GM21825 (cell line): ENCODE measurements around the gene ADGRA3.

Experiments
- ATAC-seq: cut with Tn5 transposase; IDR thresholded peaks from one replicate; pipeline ENCODE4 v1.9.1; 2021; ENCODE audit warnings: mild to moderate bottlenecking, moderate library complexity; ENCODE audit not compliant: unreplicated experiment

Gene ADGRA3, protein sequence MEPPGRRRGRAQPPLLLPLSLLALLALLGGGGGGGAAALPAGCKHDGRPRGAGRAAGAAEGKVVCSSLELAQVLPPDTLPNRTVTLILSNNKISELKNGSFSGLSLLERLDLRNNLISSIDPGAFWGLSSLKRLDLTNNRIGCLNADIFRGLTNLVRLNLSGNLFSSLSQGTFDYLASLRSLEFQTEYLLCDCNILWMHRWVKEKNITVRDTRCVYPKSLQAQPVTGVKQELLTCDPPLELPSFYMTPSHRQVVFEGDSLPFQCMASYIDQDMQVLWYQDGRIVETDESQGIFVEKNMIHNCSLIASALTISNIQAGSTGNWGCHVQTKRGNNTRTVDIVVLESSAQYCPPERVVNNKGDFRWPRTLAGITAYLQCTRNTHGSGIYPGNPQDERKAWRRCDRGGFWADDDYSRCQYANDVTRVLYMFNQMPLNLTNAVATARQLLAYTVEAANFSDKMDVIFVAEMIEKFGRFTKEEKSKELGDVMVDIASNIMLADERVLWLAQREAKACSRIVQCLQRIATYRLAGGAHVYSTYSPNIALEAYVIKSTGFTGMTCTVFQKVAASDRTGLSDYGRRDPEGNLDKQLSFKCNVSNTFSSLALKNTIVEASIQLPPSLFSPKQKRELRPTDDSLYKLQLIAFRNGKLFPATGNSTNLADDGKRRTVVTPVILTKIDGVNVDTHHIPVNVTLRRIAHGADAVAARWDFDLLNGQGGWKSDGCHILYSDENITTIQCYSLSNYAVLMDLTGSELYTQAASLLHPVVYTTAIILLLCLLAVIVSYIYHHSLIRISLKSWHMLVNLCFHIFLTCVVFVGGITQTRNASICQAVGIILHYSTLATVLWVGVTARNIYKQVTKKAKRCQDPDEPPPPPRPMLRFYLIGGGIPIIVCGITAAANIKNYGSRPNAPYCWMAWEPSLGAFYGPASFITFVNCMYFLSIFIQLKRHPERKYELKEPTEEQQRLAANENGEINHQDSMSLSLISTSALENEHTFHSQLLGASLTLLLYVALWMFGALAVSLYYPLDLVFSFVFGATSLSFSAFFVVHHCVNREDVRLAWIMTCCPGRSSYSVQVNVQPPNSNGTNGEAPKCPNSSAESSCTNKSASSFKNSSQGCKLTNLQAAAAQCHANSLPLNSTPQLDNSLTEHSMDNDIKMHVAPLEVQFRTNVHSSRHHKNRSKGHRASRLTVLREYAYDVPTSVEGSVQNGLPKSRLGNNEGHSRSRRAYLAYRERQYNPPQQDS (N-terminal part only)

DNA sequence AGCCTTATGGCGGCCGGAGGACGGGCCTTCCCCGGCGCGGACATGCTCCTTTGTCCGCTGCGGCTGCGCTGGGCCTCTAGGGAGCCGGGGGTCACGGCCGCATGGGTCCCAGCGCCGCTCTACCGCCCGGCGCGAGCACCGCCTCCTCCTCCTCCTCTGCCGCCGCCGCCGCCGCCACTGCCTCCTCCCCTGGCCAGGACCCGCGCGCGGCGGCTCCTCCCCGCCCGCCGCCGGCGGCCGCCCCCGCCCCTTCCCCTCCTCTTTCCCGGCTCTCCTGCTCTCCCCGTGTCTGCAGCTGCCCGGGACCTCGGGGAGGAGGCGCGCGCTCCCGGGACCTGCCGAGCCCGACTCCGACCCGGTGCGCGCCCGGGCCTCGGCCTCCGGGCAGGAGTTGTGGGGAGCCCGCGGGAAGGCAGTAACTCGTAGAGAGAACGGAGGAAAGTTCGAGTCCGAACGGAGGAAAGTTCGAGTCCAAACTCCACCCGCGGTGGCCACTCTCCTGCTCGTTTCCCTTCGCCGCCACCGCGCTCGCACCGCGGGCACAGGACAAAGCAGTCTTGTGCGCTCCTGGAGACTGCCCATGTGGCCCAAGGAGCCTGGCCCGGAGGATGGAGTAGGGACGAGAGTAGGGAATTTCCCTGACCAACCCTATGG lies at the start of gene ADGRA3:
TSS of gene ADGRA3 (minus strand) at position 179 of the 654 bp plus-strand sequence. CDS start 282 bp downstream, outside the sequence.
- ATAC-seq, result peak; percentile 49

GRCh38 chr4:22556495-22556894 lies 40.6 kb upstream of the ADGRA3 start:
- ATAC-seq, result no peak

DNA sequence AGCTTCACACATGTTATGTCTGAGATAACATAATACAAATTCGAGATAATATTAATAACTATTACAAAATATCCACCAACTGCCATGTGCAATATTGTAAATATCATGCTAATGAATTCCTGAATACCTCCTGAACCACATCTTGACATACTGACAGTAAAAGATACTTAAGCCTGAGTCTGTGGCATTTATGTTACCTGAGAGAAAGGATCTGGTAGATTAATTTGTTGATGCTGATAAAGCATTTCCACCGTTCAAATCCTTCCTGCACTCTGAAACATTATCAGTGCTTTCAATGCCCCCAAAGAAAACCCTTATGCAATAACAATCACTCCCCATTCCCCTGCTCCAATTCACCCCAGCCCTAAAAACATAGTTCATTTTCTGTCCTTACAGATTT lies 38.8 kb upstream of the ADGRA3 start:
- ATAC-seq, result no peak

DNA sequence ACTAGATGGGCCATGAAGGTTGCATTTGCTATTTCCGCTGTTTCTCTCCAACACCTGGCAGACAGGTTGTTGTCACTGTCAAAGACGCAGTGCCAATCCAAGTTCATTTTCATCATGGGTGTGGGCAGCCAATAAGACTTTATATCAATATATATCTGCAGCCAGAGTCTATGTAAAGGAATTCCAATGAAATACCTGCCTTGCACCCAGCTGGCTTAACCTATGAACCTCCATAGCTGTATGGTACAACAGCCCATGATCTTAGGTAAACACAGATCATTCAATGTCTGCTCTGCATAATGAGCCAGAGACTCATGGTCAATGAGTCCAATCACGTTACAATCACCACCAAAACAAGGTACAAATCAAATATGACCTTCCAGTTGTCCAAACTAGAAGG lies 37.7 kb upstream of the ADGRA3 start:
- ATAC-seq, result no peak

DNA sequence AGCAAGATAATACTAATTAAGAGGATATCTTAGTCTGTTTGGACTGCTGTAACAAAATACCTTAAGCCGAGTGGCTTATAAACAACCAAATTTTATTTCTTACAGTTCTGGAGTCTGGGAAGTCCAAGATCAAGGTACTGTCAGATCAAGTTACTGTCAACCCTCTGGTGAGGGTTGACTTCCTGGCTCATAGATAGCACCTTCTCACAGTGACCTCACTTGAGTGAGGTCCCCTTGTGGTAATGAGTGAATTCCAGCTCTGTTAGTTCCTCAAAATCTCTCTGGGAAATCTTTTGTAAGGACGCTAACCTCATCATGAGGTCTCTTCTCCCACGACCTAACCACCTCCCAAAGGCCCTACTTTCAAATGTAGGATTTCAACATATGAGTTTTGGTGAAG lies 36.9 kb upstream of the ADGRA3 start:
- no peak for ATAC-seq

DNA sequence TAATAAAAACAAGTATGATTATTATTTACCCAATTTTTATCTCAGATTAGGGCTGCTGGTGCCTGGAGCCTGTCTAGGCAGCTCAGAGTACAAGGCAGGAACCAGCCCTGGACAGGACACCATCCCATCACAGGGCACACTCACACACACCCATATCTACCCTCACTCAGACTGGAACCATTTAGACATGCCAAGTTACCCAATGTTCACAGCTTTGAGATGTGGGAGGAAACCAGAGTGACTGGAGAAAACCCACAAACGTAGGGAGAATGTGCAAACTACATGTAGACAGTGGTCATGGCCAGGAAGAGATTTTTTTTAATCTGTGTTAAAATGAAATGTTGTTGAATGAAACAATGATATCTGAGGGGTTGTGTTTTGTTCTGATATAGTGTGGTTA lies 35.7 kb upstream of the ADGRA3 start:
- no peak for ATAC-seq

GRCh38 chr4:22546299-22546698 lies 30.4 kb upstream of the ADGRA3 start:
- no peak for ATAC-seq

GRCh38 chr4:22539251-22539650 lies 23.4 kb upstream of the ADGRA3 start:
- no peak for ATAC-seq

DNA sequence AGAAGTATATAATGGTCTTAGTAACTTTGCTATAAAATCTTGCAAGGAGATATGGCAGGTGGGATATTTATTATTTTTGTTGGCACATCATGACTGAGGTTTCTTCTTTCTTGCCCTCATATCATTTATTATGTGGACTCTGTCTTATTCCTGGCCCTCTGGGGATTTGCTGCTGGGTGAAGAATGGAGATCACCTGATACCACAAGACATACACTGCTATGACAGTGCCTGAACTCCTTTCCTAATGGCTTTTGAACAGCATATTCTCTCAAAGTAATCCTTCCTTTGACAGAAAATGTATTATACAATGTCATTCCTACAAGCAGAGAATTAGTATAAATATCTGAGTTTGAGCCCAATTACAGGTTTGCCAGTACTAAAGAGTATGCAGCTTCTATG lies 22.0 kb upstream of the ADGRA3 start:
- no peak for ATAC-seq

DNA sequence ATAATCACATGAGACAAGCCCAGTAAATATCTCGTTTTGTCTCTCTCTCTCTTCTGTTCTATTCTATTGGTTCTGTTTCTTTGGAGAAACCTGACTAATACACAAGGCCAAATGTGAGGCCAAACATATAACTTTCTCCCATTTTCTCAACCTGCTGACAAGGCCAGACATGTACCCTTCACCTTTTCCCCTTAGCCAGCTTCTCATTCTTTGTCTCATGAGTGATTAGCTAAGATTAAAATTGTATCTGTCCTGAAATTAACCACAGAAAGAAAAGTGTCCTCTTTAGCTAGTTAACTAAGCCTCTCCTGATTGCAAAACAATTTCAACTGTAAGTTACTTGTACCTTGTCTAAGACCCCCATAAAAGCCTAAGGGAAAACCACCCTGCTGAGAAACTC lies 18.5 kb upstream of the ADGRA3 start:
- no peak for ATAC-seq

DNA sequence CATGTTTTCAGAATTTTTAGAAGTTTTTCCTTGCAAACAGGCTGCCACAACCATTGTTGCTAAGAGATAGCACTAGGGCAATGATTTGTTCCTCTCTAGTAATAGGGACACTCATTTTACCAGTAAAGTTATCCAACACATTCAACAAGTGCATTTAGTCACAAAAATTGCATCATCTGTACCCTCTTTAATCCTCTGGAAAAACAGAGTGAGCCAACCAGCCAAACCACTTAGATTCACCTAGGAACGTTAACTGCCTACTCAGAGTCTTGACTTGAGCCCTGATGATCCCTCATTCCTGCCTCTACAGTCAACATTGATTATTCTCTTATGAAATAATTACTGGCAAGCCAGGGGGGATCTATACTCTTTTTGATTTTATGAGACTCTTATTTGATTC lies 17.0 kb upstream of the ADGRA3 start:
- ATAC-seq, result no peak

DNA sequence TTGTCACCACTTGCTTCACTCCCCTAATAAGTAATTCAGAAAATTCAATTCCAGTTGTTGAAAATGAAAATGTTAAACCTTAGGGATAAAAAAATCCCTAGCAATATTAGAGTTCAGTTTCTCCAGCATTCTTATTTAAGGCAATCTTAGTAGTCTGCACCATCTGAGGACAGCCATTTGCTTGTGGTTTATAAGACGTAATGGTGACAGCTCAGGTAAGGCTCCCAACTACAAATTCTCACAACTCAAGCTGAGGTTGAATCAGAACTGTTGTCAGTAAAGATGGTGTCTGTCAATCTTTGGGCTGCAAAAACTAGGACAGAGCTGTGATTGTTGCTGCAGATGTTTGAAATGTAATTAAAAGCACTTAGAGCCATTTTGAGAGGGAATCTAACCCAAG lies 16.3 kb upstream of the ADGRA3 start:
- ATAC-seq, result no peak

- ATAC-seq, result no peak
These were observed 15.6 kb upstream of the ADGRA3 start for GRCh38 chr4:22531311-22532019.

DNA sequence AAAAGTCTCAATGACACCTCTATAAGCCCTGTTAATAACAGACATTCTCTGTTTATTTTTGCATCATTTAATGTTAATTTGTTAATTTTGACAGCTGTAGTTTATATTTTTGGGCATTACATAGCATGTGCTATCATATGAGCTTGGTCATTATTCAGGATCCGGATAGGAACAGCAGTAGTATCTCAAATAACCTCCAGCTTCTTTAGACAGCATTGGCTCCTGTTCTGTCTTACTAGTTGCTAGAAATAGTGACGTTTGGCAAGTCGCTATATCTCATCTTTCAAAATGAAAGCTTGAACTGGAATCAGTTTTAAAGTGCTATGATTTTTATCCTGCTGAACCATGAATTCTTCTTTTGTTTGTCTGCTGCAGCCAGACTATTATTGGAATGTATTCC lies 9.0 kb upstream of the ADGRA3 start:
- ATAC-seq, result no peak

DNA sequence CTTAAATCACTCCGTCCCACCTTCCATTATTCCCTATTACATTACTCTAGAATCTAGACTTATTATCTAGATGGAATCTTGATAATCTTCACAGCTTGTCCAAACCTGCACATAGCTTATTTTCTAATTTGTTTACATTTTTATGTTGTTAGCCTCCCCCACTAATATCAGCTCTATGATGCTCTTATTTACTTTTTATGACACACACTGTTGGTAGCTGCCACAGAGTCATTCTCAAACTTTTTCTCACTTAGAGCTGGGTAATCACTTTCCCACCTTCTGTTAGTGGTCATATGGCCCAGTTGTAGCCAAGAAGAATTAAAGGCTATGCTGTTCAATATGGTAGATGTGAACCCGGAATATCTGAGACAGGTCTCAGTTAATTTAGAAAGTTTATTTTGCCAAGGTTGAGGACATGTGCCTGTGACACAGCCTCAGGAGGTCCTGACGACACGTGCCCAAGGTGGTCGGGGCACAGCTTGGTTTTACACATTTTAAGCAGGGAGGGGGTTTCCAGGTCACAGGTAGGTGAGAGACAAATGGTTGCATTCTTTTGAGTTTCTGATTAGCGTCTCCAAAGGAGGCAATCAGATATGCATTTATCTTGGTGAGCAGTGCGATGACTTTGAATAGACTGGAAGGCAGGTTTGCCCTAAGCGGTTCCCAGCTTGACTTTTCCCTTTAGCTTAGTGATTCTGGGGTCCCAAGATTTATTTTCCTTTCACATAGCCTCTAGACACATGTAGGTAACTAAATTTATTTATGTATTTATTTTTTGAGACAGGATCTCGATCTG lies 7.0 kb upstream of the ADGRA3 start:
- no peak for ATAC-seq

- ATAC-seq, result no peak
These were observed 6.3 kb upstream of the ADGRA3 start for GRCh38 chr4:22522206-22522605.

- ATAC-seq, result no peak
These were observed 5.4 kb upstream of the ADGRA3 start for GRCh38 chr4:22521240-22521639.

DNA sequence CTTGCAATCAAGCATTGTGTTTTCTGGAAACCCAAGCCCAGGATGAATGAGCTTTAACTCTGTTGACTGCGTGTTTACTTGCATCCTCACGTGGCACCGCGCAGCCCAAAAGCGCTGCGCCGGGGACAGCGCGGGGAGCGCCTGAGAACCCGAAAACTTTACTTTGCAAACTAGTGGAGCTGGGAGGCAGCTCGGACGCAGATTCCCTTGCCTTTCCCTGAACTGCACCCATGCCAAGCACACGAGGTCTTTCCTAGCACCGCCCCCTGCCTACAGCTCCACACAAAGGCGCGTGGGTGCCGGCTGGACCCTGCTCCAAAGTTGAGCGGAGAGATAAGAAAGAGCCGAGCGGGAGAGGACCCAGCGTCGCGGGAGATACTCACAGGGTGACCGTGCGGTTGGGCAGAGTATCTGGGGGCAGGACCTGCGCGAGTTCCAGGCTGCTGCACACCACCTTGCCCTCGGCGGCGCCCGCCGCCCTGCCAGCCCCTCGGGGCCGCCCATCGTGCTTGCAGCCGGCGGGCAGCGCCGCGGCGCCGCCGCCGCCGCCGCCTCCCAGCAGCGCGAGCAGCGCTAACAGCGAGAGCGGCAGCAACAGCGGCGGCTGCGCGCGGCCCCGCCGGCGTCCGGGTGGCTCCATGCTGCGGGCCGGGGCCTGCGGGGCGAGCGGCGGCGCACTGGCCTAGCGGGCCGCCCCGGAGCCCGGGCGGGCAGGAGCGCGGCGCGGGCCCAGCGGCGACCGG lies 550 bp downstream of the ADGRA3 start:
- peak; percentile 45 for ATAC-seq

- no peak for ATAC-seq
These were observed 1.4 kb downstream of the ADGRA3 start for GRCh38 chr4:22514481-22514880.
